Keratinocyte (primary cell): ENCODE data around the gene MAPRE2.

Experiments
- CTCF ChIP-seq, 3 experiments: IDR thresholded peaks in 1 of 3; conservative IDR thresholded peaks in 1 of 3; optimal IDR thresholded peaks in 1 of 3; 2 replicates in 2 of 3; 3 replicates in 1 of 3; pipeline versions ENCODE3 to v1.5.1; 2011; ENCODE audit warnings: low read length in 3 of 3, mild to moderate bottlenecking in 3 of 3, moderate library complexity in 2 of 3, control low read depth in 1 of 3, inconsistent platforms in 1 of 3; ENCODE audit not compliant: insufficient read depth in 2 of 3; ENCODE audit errors: extremely low read depth in 1 of 3
- EZH2 ChIP-seq: IDR thresholded peaks from one replicate; pipeline ENCODE4 v1.6.1; 2012; ENCODE audit warnings: inconsistent platforms, mild to moderate bottlenecking, low read length, moderate library complexity

GRCh38 chr18:35123811-35124210 lies 82.6 kb downstream of the MAPRE2 start:
- no peak for TF ChIP-seq CTCF (optimal IDR thresholded peaks at IDR 0.05 in 1 of 3, IDR thresholded peaks at IDR 0.05 in 1 of 3, conservative IDR thresholded peaks at IDR 0.05 in 1 of 3; ENCODE audit: extremely low read depth in 1 of 3, insufficient read depth in 2 of 3, low read length in 3 of 3)
- no peak for TF ChIP-seq EZH2
